Ishikawa (cell line): ENCODE measurements around the gene FOXP1.

Experiments used
- EP300 ChIP-seq: IDR thresholded peaks from 2 replicates; pipeline ENCODE4 v1.6.1; 2012; ENCODE audit warnings: borderline replicate concordance
- RAD21 ChIP-seq: IDR thresholded peaks from 2 replicates; pipeline ENCODE4 v1.6.1; 2012; ENCODE audit warnings: low read depth
- REST ChIP-seq: IDR thresholded peaks from 2 replicates; pipeline ENCODE4 v1.6.1; 2012; ENCODE audit warnings: low read depth, mild to moderate bottlenecking
- TAF1 ChIP-seq: IDR thresholded peaks from 2 replicates; pipeline ENCODE4 v1.6.1; 2012; ENCODE audit warnings: low read depth, mild to moderate bottlenecking
- TCF12 ChIP-seq: IDR thresholded peaks from 2 replicates; pipeline ENCODE4 v1.6.1; 2012; ENCODE audit warnings: low read depth
- YY1 ChIP-seq: IDR thresholded peaks from 2 replicates; pipeline ENCODE4 v1.6.1; 2012; ENCODE audit warnings: low read depth
- ZBTB7A ChIP-seq: IDR thresholded peaks from 2 replicates; pipeline ENCODE4 v1.6.1; 2012; ENCODE audit warnings: low read depth
- TF ChIP-seq, protein P1 (sequence below): IDR thresholded peaks from 2 replicates; pipeline ENCODE4 v1.6.1; 2012

DNA sequence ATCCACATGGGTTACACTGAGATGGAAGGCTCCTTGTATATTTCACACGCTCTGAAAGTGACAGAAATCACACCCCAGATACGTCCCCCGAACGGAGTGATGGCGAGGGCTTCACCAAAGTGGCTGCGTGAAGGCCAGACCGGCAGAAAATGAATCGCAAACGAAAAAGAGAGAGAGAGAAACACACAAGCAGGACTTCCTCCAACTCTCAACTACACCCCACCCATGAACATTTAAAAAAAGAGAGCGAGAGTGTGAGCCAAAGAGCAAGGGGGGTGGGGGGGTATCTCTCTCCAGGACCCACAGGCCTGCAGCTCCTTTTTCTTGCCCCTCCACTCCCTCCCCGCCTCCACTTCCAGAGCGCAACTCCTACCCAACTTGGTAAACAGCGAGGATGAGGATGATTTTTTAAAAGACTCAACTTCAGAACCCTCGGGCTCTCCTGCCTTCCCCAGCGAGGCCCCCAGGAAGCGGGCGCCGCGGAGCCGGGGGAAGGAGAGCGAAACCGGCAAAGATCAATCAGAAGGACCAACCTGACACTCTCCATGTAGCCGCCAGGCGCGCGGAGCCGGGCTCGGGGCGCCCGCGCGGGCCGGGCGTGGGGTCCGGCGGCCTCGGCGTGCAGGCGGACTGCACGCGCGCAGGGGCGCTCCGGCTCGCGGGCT is 519.1 kb downstream of the FOXP1 start:
- TF ChIP-seq ZBTB7A, result no peak
- no peak for TF ChIP-seq EP300
- TF ChIP-seq TAF1, result no peak
- no peak for TF ChIP-seq YY1
- TF ChIP-seq, protein P1, sequence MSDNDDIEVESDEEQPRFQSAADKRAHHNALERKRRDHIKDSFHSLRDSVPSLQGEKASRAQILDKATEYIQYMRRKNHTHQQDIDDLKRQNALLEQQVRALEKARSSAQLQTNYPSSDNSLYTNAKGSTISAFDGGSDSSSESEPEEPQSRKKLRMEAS, result peak; percentile 24; the same call in 1 of the 2 replicates
- no peak for TF ChIP-seq RAD21
- no peak for TF ChIP-seq TCF12
- TF ChIP-seq REST, result no peak
